ENCODE data around the gene PPP1R12B.
A peak's percentile ranks its signal among the peaks of the same experiment; 100 is the strongest.
"Not testable (repeated sequence)": the region's sequence is repeated elsewhere in the genome, so short reads cannot be mapped to it uniquely, and the experiment has no call there.

Gene PPP1R12B

DNA sequence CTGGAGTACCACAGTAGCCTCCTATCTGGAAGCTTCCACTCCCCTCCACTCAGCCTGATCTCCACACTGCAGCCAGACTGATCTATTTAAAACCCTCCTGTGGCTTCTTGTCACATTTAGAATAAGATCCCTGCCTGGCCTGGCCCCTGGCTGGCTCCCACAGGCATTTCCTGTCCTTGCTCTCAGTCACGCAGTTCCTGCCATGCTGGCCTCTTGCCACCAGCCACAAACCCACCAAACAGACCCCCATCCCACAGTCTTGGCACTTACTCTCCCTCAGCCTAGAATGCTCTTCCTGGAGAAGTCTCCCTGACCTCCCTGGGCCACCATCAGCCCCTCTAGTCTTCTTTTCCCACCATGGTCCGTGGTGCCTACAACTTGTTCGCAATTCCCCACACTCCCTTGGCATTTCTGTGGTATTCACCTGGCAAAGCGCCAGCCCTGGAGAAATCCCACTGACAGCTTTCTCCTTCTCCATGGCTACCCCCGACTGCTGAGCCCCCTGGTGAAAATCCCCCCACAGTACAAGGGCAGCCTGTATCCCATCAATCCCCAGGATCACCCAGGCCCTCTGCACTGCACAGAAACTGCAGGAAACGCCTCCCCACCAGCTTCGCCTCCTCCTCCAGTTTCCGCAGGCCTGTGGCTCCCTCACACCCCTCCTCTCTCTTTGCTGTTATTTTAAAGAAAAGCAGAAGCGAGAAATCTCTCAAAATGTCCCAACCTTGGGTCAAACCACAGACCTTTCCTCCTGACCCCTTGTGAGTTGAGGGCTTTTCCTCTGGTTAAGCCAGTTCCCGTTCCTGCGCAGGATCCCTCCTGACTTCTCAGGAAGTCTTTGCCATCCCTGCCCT is 267.2 kb downstream of the PPP1R12B start:
- Histone ChIP-seq H3K27ac (peak overlapping the region; percentile 68), H3K9me3 (no peaks in the 10 kb centered on the region), H3K4me1 (ENCODE audit: control insufficient read depth in 1 of 2, insufficient read depth in 1 of 2, low read depth in 1 of 2, low read length in 1 of 2) (peaks cover 31 to 62% of the 10 kb centered on the region in 2 experiments), H3K36me3 (no peaks in the 10 kb centered on the region), H3K4me3 (ENCODE audit: low read depth in 1 of 2, low read length in 1 of 2) (peak overlapping the region in 1 of 2 experiments; percentile 43), H3K27me3 (peaks cover 24% of the 10 kb centered on the region)
- TF ChIP-seq, protein P1, sequence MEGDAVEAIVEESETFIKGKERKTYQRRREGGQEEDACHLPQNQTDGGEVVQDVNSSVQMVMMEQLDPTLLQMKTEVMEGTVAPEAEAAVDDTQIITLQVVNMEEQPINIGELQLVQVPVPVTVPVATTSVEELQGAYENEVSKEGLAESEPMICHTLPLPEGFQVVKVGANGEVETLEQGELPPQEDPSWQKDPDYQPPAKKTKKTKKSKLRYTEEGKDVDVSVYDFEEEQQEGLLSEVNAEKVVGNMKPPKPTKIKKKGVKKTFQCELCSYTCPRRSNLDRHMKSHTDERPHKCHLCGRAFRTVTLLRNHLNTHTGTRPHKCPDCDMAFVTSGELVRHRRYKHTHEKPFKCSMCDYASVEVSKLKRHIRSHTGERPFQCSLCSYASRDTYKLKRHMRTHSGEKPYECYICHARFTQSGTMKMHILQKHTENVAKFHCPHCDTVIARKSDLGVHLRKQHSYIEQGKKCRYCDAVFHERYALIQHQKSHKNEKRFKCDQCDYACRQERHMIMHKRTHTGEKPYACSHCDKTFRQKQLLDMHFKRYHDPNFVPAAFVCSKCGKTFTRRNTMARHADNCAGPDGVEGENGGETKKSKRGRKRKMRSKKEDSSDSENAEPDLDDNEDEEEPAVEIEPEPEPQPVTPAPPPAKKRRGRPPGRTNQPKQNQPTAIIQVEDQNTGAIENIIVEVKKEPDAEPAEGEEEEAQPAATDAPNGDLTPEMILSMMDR (IDR thresholded peaks at IDR 0.05): no peak

DNA sequence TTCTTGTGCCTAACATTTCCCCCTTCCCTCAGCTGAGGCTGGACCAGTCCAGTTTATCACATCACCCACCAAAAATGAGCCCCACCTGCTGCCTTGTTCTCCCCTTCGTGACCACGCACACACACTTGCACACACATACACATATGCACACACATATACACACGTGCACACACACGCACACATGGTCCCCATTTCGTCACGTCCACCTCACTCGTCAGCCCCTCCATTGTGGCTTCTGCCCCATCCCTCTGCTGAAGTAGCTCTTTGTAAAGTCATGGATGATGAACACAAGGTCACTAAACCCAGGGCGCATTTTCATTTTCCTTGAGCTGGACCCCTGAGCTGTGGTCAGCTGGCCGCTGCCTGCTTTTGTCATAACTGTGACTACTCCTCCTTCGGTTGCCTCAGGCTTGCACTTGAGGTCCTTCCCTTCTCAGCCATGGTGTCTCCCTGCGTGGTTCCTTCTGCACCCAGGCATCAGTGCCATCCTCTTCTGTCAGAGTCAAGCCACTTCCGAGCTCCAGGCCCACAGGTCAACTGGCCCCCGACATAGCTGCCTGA is 267.9 kb downstream of the PPP1R12B start:
- peak overlapping the region; percentile 68 for H3K27ac ChIP-seq
- peak overlapping the region in 1 of 2 experiments; percentile 43 for H3K4me3 ChIP-seq (ENCODE audit: low read depth in 1 of 2, low read length in 1 of 2)
- TF ChIP-seq, protein P1 (IDR thresholded peaks at IDR 0.05): no peak
- no peaks in the 10 kb centered on the region for H3K36me3 ChIP-seq
- H3K4me1 ChIP-seq (ENCODE audit: control insufficient read depth in 1 of 2, insufficient read depth in 1 of 2, low read depth in 1 of 2, low read length in 1 of 2): peaks cover 31 to 62% of the 10 kb centered on the region in 2 experiments
- H3K27me3 ChIP-seq: peaks cover 31% of the 10 kb centered on the region
- no peaks in the 10 kb centered on the region for H3K9me3 ChIP-seq

DNA sequence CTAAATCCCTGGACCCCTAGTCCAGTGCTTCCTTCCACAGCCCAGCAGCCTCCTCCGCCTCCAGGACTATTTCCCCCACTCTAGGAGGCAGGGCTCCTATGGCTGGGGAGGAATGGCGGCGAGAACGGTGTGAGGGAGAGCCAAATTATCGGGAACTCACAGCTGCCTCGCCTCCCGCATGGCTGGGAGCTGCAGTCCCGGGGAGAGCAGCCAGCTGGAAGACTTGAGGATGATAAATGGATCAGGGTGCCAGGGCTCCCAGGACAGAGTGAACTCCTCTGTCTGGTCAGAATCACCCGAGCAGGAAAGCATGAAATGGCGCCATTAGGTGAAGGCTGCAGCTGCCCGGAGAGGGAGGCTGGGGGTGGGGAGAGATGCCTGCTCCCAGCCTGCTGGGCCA is 270.5 kb downstream of the PPP1R12B start:
- not testable (repeated sequence) for H3K9me3 ChIP-seq; H3K36me3 ChIP-seq; H3K27ac ChIP-seq; H3K4me3 ChIP-seq (ENCODE audit: low read depth in 1 of 2, low read length in 1 of 2)
- Histone ChIP-seq H3K4me1 (ENCODE audit: control insufficient read depth in 1 of 2, insufficient read depth in 1 of 2, low read depth in 1 of 2, low read length in 1 of 2) (peaks cover 27 to 49% of the 10 kb centered on the region in 2 experiments), H3K27me3 (peaks cover 57% of the 10 kb centered on the region)

DNA sequence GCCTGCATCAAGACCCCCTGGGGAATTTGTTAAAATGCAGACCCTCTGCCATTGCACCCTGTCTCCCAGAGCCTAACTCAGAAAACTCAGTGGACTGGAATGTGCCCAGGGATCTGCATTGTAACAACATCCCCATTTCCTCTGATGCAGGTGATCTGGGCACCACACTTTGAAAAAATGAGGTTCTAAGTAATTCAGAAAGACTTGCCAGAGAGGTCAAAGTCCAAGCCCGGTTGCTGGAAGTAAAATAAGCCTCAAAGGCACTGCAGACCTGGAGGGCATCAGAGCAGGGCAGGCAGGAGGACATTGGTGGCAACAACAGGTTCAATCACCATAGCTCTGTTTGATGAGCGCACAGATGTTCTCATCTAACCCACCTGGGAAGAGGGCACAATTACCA is 271.0 kb downstream of the PPP1R12B start:
- H3K4me1 ChIP-seq (ENCODE audit: control insufficient read depth in 1 of 2, insufficient read depth in 1 of 2, low read depth in 1 of 2, low read length in 1 of 2): peaks cover 25 to 45% of the 10 kb centered on the region in 2 experiments
- TF ChIP-seq, protein P1 (IDR thresholded peaks at IDR 0.05): no peak
- H3K4me3 ChIP-seq (ENCODE audit: low read depth in 1 of 2, low read length in 1 of 2): no peak overlapping the region
- H3K9me3 ChIP-seq: no peaks in the 10 kb centered on the region
- H3K36me3 ChIP-seq: no peaks in the 10 kb centered on the region
- no peak overlapping the region for H3K27ac ChIP-seq
- peaks cover 62% of the 10 kb centered on the region for H3K27me3 ChIP-seq

DNA sequence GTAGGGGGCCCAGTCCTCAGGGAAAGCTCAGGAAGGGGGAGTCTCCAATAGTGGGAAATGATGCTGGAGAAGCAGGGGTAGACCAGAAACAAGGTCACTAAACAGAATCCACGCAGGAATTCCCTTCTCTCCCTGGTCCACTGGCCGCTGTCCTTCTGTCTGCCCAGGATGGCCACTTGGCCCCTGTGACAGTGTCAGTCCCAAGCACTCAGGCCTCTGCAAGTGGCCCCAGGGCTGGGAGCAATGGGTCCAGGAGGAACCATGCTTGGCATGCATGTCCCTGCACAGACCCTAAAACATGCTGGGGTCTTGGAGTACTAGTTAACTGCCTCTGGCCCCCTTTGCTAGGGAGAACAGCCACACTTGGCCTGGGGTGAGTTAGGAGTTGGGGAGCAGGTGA is 271.5 kb downstream of the PPP1R12B start:
- H3K9me3 ChIP-seq; H3K36me3 ChIP-seq; H3K27ac ChIP-seq; H3K4me3 ChIP-seq (ENCODE audit: low read depth in 1 of 2, low read length in 1 of 2): not testable (repeated sequence)
- Histone ChIP-seq H3K27me3 (peaks cover 64% of the 10 kb centered on the region), H3K4me1 (ENCODE audit: control insufficient read depth in 1 of 2, insufficient read depth in 1 of 2, low read depth in 1 of 2, low read length in 1 of 2) (peaks cover 22 to 45% of the 10 kb centered on the region in 2 experiments)

DNA sequence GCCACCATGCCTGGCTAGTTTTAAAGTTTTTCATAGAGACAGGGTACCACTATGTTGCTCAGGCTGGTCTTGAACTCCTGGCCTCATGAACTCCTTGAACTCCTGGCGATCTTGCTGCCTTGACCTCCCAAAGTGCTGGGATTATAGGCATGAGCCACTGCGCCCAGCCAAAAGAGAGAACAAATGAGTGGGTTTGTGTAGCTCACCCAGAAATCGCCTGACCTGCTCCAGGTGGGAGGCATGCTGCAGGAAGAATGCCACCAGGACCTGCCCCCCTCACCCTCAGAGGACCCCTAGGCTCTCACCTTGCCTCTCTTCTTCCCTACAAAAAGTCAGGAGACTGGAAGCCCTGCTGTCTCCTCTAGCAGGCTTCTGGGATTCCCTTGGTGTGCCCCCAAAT is 272.9 kb downstream of the PPP1R12B start:
- H3K36me3 ChIP-seq: no peaks in the 10 kb centered on the region
- no peak overlapping the region for H3K27ac ChIP-seq
- peaks cover 78% of the 10 kb centered on the region for H3K27me3 ChIP-seq
- TF ChIP-seq, protein P1 (IDR thresholded peaks at IDR 0.05): no peak
- H3K4me1 ChIP-seq (ENCODE audit: control insufficient read depth in 1 of 2, insufficient read depth in 1 of 2, low read depth in 1 of 2, low read length in 1 of 2): peaks cover 8 to 42% of the 10 kb centered on the region in 2 experiments
- H3K4me3 ChIP-seq (ENCODE audit: low read depth in 1 of 2, low read length in 1 of 2): no peak overlapping the region
- no peaks in the 10 kb centered on the region for H3K9me3 ChIP-seq
